Renal pelvis (tissue), 4 donors: ENCODE measurements around the gene CCDC74B. TPM values are rescaled to one million over a fixed set of nuclear protein-coding genes. Genes with fewer than 3 reads are reported as not detected.
"Not testable (repeated sequence)": the region's sequence is repeated elsewhere in the genome, so short reads cannot be mapped to it uniquely, and the experiment has no call there.

Experiments
- DNase-seq: peaks from one replicate; pipeline ENCODE4 v3.0.0-alpha.2; 2013
- polyA plus RNA-seq, 3 donors: library from polyadenylated mRNA; unstranded; fragments of 120-200 nt; gene quantifications; one replicate each; pipeline ENCODE4 v1.2.1, GENCODE V29; 2013; ENCODE audit not compliant: insufficient read length in 3 of 3

Gene CCDC74B
- polyA plus RNA-seq, 3 donors: 14.9 to 17.1 (median 16.8) TPM

GRCh38 chr2:130152136-130152815 lies 7.4 kb upstream of the CCDC74B start:
- not testable (repeated sequence) for DNase-seq

GRCh38 chr2:130151145-130151512 lies 6.2 kb upstream of the CCDC74B start:
- DNase-seq: not testable (repeated sequence)

GRCh38 chr2:130150181-130151144 lies 5.6 kb upstream of the CCDC74B start:
- DNase-seq: no peak

GRCh38 chr2:130148515-130148914 lies 3.6 kb upstream of the CCDC74B start:
- DNase-seq: not testable (repeated sequence)

GRCh38 chr2:130143266-130144039 lies 1.5 kb downstream of the CCDC74B start:
- DNase-seq: not testable (repeated sequence)

- DNase-seq: not testable (repeated sequence)
Measured at GRCh38 chr2:130142396-130143265, 2.3 kb downstream of the CCDC74B start.

- not testable (repeated sequence) for DNase-seq
Measured at GRCh38 chr2:130141645-130142370, 3.1 kb downstream of the CCDC74B start.

- not testable (repeated sequence) for DNase-seq
Measured at GRCh38 chr2:130141002-130141401, 3.9 kb downstream of the CCDC74B start.

GRCh38 chr2:130140516-130140915 lies 4.4 kb downstream of the CCDC74B start:
- DNase-seq: not testable (repeated sequence)

- not testable (repeated sequence) for DNase-seq
Measured at GRCh38 chr2:130139331-130140280, 5.3 kb downstream of the CCDC74B start.

GRCh38 chr2:130138841-130139251 lies 6.1 kb downstream of the CCDC74B start:
- DNase-seq: not testable (repeated sequence)

GRCh38 chr2:130138326-130138725 lies 6.6 kb downstream of the CCDC74B start:
- not testable (repeated sequence) for DNase-seq

GRCh38 chr2:130137118-130137517 lies 7.8 kb downstream of the CCDC74B start:
- not testable (repeated sequence) for DNase-seq

- not testable (repeated sequence) for DNase-seq
Measured at GRCh38 chr2:130136546-130136945, 8.4 kb downstream of the CCDC74B start.

- no peak for DNase-seq
Measured at GRCh38 chr2:130135692-130136541, 9.0 kb downstream of the CCDC74B start.

GRCh38 chr2:130129120-130129829 lies 15.6 kb downstream of the CCDC74B start, which contains the start of gene POTEF:
POTEF (minus strand) TSS chr2:130129222; CDS start chr2:130120515, 8,707 bp downstream.
- not testable (repeated sequence) for DNase-seq

- not testable (repeated sequence) for DNase-seq
Measured at GRCh38 chr2:130128464-130128863, 16.4 kb downstream of the CCDC74B start.
